ENCODE results near the gene MAPK10.
"Not testable (repeated sequence)": the region's sequence is repeated elsewhere in the genome, so short reads cannot be mapped to it uniquely, and the experiment has no call there.

MAPK10 gene

DNA sequence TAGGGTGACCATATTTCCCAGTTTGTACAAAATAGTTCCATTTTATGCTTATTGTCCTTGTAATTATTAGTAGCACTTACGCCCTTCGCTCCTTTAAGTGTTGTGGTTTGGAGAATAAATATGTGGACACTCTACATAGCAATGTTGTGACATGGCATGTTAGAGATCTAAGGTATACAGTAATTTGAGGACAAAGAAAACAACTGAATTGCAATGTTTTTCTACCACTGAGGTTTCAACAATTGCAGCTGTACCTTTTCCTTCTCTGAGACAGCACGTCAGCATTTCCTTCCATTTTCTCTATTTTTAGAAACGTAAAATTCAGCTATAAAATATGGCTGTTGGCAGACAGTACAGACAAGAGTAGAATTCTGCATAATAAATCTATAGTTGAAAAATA, 323.1 kb downstream of the MAPK10 start:
- no peak for DNase-seq (ENCODE audit: low read depth in 2 of 2)

DNA sequence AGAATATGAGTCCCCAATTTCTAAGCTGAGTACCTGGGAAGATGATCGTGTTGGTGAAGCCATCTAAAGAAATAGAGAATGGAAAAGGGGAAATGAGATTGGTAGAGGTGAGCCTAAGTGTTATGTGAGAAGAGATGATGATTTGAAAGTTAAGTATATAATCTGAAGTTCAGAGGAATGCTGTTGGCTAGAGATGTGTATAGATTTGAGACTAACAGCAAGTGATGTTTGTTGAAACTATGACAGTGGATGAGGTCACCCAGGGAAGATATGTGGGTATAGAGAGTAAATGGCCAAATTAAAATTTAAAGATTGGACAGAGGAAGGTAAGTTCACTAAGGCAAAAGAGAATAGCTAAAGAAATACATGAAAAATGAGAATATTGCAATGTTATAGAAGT, 324.2 kb downstream of the MAPK10 start:
- DNase-seq (ENCODE audit: low read depth in 2 of 2), result no peak

DNA sequence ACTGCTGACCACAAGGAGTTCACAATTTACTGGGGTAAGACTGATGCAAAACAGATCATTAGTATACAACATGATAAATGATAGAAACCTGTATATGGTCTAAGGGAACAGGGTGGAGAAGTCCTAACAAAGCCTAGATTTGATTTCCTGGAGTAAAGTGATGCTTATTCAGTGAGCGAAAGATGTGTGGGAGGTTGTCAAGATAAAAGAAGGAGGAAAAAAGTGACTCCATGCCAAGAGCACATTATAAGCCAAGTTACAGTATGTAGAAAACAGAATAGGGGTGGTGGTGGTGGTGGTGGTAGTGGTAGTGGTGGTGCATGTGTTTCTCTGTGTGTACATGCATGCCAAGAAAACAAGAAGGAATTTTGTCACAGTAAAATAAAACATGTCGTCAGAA, 325.2 kb downstream of the MAPK10 start:
- DNase-seq (ENCODE audit: low read depth in 2 of 2), result no peak

DNA sequence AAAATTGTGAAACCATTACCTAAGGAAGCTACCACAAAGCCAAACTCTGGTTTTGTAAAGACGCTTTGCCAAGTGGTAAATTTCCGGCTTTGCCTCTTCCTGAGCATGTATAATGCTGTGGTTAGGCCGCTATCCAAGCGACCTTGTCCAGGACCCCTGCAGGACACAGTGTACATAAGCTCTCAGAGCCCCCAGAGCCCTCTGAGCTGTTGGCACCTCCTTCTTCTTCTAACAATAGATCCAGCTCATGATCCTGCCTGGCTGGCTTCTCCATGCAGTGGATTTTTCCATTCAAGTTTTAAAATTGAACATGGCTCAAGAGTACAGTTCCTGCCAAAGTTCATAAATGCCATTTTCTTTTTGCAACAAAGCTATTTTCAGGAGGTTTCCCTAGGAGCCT, 326.7 kb downstream of the MAPK10 start:
- no peak for DNase-seq (ENCODE audit: low read depth in 2 of 2)

DNA sequence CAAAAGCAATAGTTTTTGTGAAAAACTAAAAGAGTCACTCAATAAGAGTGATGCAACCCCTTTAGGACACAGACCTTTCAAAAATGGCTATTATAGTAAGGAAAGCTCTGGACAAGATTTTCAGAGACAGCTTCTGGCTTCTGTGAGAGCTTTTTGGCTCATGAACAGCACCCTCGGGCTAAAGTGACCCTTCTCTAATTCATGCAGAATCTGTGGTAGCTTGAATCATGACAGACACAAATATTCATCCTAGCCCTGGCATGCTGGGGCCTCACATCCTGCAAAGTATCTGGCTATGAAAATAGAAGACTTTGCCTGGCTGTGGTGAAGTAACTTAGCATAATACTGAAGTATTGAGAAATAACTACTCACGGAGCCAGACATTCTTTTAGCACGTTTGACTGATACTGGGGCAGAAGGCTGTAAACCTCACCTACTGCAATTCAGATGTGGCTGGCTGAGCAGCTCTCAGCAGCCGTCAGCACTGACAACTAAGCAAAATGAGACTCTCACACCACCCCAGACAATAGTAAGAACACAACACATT, 327.3 kb downstream of the MAPK10 start:
- no peak for DNase-seq (ENCODE audit: low read depth in 2 of 2)

DNA sequence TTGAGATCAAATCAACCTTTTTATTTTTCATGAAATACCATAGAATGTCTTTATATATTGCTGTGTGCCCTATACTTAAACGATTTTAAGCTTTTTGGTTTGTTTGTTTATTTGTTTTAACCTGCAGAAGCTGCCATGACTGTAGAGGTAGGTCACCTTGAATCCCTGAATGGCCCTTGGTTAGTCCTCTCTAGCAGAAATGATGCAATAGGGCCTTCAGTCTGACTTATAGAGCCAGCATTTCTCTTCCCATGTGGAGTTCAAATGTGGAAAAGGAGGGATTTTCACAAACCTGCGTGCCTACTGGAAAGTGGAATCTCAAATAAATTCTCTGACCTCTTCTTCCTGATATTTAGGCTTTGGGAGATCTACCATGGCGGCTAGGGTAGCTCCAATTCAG, 327.9 kb downstream of the MAPK10 start:
- no peak for DNase-seq (ENCODE audit: low read depth in 2 of 2)

DNA sequence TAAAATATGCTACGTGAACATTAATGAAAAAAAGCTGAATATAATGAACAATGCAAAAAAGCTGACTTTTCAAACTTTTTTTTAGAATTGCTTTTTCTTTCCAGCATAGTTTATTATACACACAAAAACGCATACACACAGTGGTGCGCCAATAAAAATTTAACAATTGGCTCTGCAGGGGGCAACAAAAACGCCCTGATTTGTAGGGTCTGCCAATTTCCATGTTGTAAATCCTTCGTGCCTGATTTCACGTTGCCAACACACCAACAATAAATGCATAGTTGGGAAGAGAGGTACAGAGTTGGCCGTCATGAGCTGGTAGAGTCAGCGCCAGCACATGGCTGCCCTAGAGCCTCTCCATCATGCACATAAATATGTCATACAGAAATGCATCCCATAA, 333.1 kb downstream of the MAPK10 start:
- no peak for DNase-seq (ENCODE audit: low read depth in 2 of 2)

DNA sequence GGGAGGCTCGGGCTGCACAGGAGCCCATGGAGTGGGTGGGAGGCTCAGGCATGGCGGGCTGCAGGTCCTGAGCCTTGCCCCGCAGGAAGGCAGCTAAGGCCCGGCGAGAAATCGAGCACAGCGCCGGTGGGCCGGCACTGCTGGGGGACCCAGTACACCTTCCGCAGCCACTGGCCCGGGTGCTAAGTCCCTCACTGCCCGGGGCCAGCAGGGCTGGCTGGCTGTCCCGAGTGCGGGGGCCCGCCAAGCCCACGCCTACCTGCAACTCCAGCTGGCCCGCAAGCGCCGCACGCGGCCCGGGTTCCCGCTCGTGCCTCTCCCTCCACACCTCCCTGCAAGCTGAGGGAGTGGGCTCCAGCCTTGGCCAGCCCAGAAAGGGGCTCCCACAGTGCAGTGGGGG, 338.2 kb downstream of the MAPK10 start:
- not testable (repeated sequence) for DNase-seq (ENCODE audit: low read depth in 2 of 2)

DNA sequence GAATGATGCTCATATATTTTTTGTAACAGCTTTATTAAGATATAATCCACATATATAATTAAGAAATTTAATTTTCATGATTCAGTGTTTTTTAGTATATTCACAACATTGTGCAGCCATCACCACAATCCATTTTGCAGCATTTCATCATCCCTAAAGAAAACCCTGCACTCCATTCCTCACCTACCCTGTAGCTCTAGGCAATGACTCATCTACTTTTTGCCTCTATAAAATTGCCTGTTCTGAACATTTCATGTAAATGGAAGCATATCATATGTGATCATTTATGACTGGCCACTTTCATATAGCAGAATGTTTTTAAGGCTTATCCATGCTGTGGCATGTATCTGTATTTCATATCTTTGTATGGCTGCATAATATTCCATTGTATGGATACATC, 339.9 kb downstream of the MAPK10 start:
- no peak for DNase-seq (ENCODE audit: low read depth in 2 of 2)

DNA sequence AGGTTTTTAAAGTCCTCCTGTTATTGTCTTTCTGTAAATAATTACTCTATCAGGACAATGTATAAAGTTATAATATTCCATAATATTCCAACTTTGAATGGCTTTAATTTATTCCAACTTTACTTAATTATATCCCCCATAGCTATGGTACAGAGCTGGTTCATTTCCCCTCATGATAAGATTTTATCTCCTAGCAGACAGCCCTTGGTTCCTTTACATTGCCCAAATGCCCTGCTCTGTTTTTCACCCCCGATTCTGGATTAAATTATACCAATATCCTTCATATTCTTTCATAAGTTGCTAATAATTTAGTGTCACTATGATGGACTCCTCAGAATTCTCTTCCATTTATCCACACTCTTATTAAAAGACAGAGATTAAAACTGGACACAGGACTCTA, 340.5 kb downstream of the MAPK10 start:
- no peak for DNase-seq (ENCODE audit: low read depth in 2 of 2)

DNA sequence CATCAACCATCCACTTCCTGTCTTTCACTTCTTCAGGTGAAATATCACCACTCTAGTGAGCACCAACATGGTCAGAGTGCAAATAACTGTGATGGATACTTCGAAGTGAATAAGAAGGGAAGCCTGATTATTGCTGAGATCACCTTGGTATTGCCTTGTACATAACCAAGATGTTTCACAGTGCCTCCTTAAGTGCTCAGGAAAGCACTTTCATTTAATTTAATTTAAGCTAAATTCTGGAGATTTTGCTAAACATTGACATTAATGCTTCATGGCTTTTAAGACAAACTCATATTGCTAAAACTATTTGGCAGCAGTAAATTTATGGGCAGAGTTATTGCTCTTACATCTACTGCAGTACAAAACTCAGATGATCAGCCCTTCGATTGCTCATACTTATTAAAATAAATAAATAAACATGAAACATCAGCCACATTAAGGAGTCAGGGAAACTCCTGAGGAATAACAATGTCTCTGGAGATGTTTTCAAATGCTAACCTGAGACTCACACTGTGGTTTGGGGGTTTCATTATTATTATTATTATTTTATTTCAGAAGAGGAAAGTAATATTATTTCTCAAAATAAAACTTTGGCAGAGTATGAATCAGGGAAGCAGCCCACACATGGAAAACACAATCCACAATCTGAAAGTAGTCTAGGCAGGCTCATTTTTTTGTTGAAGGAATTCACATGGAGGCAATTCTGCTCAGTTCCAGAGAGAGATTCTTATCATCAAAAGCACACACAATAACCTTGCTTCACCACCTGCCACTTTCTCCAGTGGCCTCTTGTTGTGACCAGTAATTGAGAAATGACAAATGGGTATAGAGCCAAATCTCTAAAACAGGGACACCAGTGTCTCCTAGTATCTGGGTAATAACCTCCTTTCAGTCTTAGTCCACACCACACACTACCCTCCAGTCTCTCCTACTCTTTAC, 344.2 kb downstream of the MAPK10 start:
- no peak for DNase-seq (ENCODE audit: low read depth in 2 of 2)

DNA sequence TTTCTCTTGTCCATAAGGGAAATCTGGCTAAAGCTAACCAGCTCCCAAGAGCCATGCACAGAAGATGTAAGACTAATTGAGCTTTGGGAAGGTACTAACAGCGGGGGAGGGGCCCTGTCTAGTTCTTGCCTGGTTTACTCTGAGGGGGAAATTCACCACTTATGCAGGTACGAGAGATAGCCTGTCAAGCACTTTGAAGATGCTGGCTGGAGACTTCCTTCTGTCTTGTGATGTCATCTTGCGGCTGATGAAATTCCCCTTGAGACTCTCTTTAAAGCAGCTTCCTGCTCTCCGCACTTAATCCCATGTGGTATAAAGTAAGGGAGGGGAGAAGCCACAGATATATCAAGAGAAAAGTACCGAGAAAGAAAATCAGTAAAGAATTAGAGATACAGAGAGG, 345.3 kb downstream of the MAPK10 start:
- DNase-seq (ENCODE audit: low read depth in 2 of 2), result no peak

DNA sequence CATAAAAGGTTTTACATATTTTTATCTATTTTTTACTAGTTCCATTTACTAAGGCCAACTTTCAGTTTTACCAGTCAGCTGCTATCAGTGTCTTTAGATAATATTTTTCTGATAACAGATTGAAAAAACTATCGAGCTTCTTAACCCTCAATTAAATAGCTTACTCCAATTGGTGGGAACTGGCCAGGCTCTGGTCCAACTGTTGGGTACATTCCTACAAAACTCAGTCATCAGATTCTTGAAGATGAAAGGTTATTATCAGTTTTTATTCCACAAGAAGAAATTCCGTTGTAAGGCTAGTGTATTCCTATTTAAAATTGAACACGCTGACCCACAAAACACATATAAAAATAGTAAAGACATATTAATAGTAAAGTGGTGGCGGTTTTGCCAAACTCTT, 346.2 kb downstream of the MAPK10 start:
- DNase-seq (ENCODE audit: low read depth in 2 of 2), result no peak

DNA sequence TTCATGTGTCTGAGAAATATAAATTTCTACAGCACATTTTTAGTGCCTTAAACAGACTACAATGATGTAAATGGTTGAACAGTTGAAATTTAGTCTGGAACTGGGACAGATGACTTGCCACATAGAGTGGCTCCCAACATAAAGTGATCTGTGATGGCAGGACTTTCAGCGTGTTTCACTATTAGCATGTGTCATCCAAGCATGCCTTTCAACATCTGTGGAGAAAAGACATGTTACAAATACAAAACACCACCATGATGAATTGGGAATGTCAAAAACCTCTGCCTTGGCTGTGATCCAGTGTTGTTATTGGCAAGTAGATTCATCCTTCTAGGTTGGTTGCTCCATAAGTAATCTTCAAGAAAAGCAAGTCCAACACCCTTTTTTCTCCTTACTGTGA, 348.7 kb downstream of the MAPK10 start:
- no peak for DNase-seq (ENCODE audit: low read depth in 2 of 2)

DNA sequence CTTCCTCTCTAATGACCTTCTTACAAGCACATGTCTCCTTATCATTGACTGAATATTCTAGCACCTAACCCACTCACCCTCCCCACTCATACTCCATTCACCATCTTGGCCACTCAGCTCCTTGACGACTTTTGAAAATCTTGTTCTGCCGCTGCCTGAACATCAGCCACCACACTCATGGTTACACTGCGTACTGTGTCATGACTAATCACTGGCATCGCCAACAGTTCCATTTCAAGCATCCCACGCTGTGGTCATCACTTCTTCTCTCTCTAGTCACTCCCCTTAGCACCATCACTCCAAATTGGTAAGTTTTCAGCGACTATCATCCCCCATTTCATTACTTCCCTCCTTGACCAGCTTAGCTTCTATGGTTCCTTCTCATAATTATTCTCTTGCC, 352.8 kb downstream of the MAPK10 start:
- DNase-seq (ENCODE audit: low read depth in 2 of 2), result no peak

DNA sequence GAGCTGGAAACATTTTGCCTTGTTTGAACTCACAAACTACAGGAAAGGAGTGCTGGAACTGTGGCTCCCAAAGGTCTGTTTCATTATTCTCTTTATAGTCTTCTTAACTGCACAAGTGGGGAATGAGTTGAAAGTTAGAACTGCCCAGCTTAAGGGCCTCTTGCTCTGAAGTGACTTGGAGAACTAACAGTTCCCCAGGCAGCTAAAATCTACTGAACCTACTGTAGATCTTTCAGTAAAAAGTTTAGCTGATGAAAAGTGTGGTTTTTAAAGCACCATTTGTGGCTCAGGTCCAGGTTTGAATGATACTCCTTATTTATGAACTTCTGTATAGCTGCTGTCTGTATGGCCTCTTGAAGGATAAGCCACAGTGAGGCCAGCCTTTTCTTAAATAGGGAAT, 353.8 kb downstream of the MAPK10 start:
- no peak for DNase-seq (ENCODE audit: low read depth in 2 of 2)

DNA sequence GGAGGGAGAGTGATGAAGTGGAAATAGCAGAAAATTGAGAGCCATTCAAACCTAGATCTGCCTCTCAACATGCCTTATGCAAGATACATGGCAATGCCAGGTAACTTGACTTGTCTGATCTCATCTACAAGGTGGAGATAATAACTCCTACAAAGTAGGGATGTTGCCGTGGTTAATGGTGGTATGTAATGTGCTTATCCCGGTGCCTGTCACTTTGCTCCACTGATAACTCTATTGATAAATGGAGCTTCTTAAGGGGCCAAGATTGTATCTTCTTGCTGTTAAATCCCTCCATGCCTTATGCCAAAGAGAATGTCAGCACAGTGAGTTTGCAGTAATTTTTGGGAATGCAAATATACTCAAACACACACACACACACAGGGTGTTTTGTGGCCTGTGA, 355.8 kb downstream of the MAPK10 start:
- no peak for DNase-seq (ENCODE audit: low read depth in 2 of 2)

DNA sequence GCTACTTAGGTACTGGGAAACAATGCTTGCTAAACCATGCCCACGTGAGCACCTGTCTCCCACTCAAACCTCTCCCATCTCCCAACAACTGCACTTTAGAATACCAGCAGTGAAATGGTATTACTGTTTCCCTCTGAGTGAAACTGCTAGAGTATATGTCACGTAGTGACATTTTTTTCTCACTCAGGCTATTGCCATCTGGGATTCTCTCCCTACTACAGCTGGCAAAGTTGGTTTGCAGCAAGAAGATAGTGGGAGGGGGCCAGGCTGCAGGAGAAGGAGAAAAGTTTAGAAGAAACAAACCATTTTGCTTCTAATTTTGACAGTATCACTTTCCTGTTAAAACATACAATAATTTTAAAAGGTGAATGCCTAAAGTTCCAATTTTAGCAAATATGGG, 358.3 kb downstream of the MAPK10 start:
- no peak for DNase-seq (ENCODE audit: low read depth in 2 of 2)

DNA sequence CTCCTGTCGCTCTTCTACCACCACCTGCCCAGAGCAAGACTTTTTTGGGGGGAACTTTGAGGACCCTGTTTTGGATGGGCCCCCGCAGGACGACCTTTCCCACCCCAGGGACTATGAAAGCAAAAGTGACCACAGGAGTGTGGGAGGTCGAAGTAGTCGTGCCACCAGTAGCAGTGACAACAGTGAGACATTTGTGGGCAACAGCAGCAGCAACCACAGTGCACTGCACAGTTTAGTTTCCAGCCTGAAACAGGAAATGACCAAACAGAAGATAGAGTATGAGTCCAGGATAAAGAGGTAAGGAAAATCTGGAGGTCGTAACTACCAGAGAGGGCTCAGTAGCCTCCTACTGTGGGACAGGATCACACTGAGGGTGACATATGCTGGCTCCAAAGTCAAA, 364.5 kb downstream of the MAPK10 start:
- DNase-seq (ENCODE audit: low read depth in 2 of 2), result no peak

DNA sequence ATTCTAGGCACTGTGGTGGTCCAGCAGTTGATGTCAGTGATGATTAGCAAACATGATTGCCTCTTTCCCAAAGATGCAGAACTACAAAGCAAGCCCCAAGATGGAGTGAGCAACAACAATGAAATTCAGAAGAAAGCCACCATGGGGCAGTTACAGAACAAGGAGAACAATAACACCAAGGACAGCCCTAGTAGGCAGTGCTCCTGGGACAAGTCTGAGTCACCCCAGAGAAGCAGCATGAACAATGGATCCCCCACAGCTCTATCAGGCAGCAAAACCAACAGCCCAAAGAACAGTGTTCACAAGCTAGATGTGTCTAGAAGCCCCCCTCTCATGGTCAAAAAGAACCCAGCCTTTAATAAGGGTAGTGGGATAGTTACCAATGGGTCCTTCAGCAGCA, 365.3 kb downstream of the MAPK10 start:
- DNase-seq (ENCODE audit: low read depth in 2 of 2), result no peak

DNA sequence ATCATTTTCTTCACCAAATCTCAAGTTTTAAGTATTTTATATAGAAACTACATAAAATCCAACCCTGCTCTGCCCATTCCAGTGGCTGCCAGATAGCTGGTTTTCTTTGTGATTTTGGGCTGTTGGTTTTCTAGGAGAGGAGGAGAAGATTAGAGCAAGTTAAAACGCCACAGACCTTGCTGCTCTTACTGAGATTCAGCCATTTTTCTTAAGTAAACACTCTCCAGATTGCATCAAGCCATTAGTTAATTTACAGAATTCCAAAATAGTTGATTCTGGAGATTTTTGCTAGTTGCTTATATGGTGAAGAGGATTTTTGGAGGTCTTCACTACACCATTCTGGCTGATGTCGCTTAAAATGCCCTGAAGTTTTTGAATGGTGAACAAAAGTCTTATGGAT, 366.2 kb downstream of the MAPK10 start:
- DNase-seq (ENCODE audit: low read depth in 2 of 2), result no peak

DNA sequence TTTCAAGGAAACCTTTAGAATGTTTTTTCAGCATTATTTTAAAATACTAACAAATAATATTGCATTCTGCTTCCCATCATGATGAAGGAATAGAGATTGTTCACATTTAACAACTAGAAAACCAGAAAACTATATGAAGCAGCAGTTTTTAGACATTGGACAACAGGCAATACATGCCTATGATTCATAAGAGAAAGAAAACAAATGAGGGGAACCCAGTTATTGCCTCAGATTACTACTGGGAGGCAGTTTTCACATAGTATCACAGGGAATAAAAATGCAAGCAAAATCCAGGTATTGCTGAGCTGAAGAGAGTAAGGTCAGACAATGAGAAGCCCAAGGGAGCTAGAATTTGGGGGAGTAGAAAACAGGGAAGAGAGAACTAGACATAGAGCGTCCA, 373.6 kb downstream of the MAPK10 start:
- DNase-seq (ENCODE audit: low read depth in 2 of 2), result no peak

DNA sequence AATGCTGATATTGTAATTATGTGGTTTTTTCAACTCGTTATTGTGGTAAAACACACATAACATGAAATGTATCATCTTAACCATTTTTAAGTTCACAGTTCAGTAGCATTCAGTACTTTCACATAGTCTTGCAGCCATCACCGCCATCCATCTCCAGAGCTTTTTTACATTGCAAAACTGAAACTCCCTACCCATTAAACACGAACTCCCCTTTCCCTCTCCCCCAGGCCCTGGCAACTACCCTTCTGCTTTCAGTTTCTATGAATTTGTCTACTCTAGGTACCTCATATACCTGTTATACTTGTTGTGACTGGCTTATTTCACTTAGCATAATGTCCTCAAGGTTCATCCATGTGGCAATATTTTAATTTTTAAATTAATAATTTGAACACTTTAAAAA, 380.6 kb downstream of the MAPK10 start:
- no peak for DNase-seq (ENCODE audit: low read depth in 2 of 2)

DNA sequence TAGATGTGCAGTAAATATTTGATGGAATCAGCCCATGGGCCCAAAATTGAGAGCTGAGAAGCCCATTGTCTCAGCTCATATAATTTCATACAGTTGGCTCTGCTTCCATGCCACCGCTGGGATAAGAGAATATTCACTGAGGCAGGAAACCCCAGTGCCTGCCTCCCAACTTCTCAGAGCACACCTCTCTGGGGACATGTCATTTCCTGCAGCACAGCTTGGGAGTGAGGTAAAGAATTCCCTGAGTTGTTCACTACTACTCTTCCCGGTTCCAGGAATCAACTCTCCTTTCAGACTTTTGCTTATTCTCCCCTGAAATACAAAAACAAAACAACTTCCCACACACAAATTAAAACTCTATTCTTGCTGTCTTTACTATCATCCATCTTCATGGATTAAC, 389.3 kb downstream of the MAPK10 start:
- DNase-seq (ENCODE audit: low read depth in 2 of 2), result no peak
